K562 (cell line): ENCODE data around the gene ZNF556. TPM values are rescaled to one million over a fixed set of nuclear protein-coding genes. Genes with fewer than 3 reads are reported as not detected.
A peak's percentile ranks its signal among the peaks of the same experiment; 100 is the strongest.

Source experiments
- ATAC-seq: fragments of 200-7000 bp; cut with Tn5 transposase; 3 replicates; pipeline ENCODE4 v1.9.1; 2020; ENCODE audit warnings: moderate library complexity
- Bru-seq: library from RNA; stranded (reverse); fragments of 400-500 nt; gene quantifications from one replicate; lab custom pipeline; 2021; lab: Mats Ljungman, UMichigan
- BruChase-seq, 2 experiments: library from RNA; stranded (reverse); fragments of 400-500 nt; gene quantifications; one replicate each; lab custom pipeline; 2021; lab: Mats Ljungman, UMichigan
- BruUV-seq: library from RNA; stranded (reverse); fragments of 400-500 nt; replicated peaks from 2 replicates; lab custom pipeline; 2021; lab: Mats Ljungman, UMichigan
- CTCF ChIA-PET: fragments of 300-600 bp; formaldehyde crosslinking; extraction: SDS; loops from one replicate; lab custom pipeline; 2021; ENCODE audit warnings: low intra/inter-chr PET ratio; lab: Yijun Ruan, JAX
- POLR2A ChIA-PET: fragments of 300-600, 350-650 bp; sonication (Branson Sonifier 250); formaldehyde crosslinking; extraction: SDS; loops from one replicate; lab custom pipeline; 2021; ENCODE audit warnings: antibody characterized with exemption, inconsistent platforms; lab: Yijun Ruan, JAX
- DNase-seq, 4 experiments: peaks; one replicate each; pipeline versions ENCODE4 v3.0.0 to v3.0.0-alpha.2; 2011 to 2018; ENCODE audit warnings: low spot score in 3 of 4, mixed read lengths in 3 of 4; ENCODE audit errors: extremely low read depth in 1 of 4
- FAIRE-seq: peaks from 2 replicates; lab custom pipeline; 2011; peaks lifted over from hg19 to GRCh38; lab: Jason Lieb, UNC
- H2AFZ ChIP-seq: 2 replicates; pipeline ENCODE4 v1.6.0; 2011; ENCODE audit warnings: low read depth, low read length, control low read depth, inconsistent platforms
- H3K27ac ChIP-seq: fragments of 200-600 bp; 3 replicates; pipeline ENCODE4 v1.8.0; 2011; ENCODE audit warnings: low read depth, mild to moderate bottlenecking, control low read depth, inconsistent platforms, low read length, moderate library complexity, mixed read lengths; ENCODE audit errors: extremely low read depth
- H3K27me3 ChIP-seq, 2 experiments: fragments of 300-600 bp in 1 of 2; 2 replicates in 1 of 2; 3 replicates in 1 of 2; pipeline versions ENCODE4 v1.6.0 to v1.8.0; 2011; ENCODE audit warnings: inconsistent platforms in 2 of 2, low read length in 2 of 2, mild to moderate bottlenecking in 1 of 2, mixed read lengths in 1 of 2, moderate library complexity in 1 of 2; ENCODE audit not compliant: control insufficient read depth in 2 of 2, insufficient read depth in 2 of 2
- H3K36me3 ChIP-seq: fragments of 300-600 bp; 3 replicates; pipeline ENCODE4 v1.8.0; 2011; ENCODE audit warnings: mild to moderate bottlenecking, low read length, inconsistent platforms; ENCODE audit not compliant: control insufficient read depth, insufficient read depth
- H3K4me1 ChIP-seq, 2 experiments: fragments of 200-600 bp in 1 of 2; replicated peaks in 1 of 2; 2 replicates in 1 of 2; 3 replicates in 1 of 2; pipeline versions ENCODE4 v1.5.1 to v1.8.0; 2011; ENCODE audit warnings: inconsistent platforms in 2 of 2, low read length in 2 of 2, mild to moderate bottlenecking in 1 of 2, mixed read lengths in 1 of 2, moderate library complexity in 1 of 2; ENCODE audit not compliant: control insufficient read depth in 2 of 2, insufficient read depth in 2 of 2
- H3K4me2 ChIP-seq: 2 replicates; pipeline ENCODE4 v1.6.1; 2011; ENCODE audit warnings: low read length, control low read depth, inconsistent platforms, mixed read lengths; ENCODE audit not compliant: insufficient read depth
- H3K4me3 ChIP-seq: fragments of 200-600 bp; sonication (generic), shearing (Covaris generic); 2 replicates; pipeline ENCODE4 v1.5.1; 2016; ENCODE audit warnings: control low read depth, inconsistent platforms
- H3K79me2 ChIP-seq: fragments of 200-600 bp; 3 replicates; pipeline ENCODE4 v1.8.0; 2011; ENCODE audit warnings: low read length, inconsistent platforms; ENCODE audit not compliant: control insufficient read depth, insufficient read depth
- H3K9ac ChIP-seq, 2 experiments: 2 replicates each; pipeline versions ENCODE4 v1.6.0 to v1.6.1; 2011; ENCODE audit warnings: low read depth in 2 of 2, low read length in 2 of 2, control low read depth in 1 of 2, inconsistent platforms in 1 of 2, mild to moderate bottlenecking in 1 of 2, mixed read lengths in 1 of 2; ENCODE audit not compliant: insufficient read depth in 1 of 2
- H3K9me1 ChIP-seq: one replicate; pipeline ENCODE4 v1.6.0; 2011; ENCODE audit warnings: inconsistent platforms, mild to moderate bottlenecking, low read length, moderate library complexity; ENCODE audit not compliant: control insufficient read depth, insufficient read depth
- H3K9me3 ChIP-seq: replicated peaks from 2 replicates; pipeline ENCODE4 v1.5.1; 2011; ENCODE audit warnings: low read depth, low read length, inconsistent platforms; ENCODE audit not compliant: control insufficient read depth, insufficient read depth
- H4K20me1 ChIP-seq: replicated peaks from 2 replicates; pipeline ENCODE4 v1.6.1; 2011; ENCODE audit warnings: low read length, inconsistent platforms, mixed read lengths; ENCODE audit not compliant: control insufficient read depth, insufficient read depth
- ASH1L ChIP-seq: fragments of 450-650 bp; IDR thresholded peaks from 2 replicates; pipeline ENCODE4 v1.6.1; 2018; ENCODE audit warnings: borderline replicate concordance, mild to moderate bottlenecking, low read depth; ENCODE audit not compliant: partially characterized antibody
- BCOR ChIP-seq: fragments of 450-650 bp; IDR thresholded peaks from 2 replicates; pipeline ENCODE4 v1.6.1; 2016
- ILK ChIP-seq: fragments of 450-650 bp; IDR thresholded peaks from 2 replicates; pipeline ENCODE4 v1.6.1; 2016; ENCODE audit warnings: missing genetic modification characterization, low read depth, mild to moderate bottlenecking, missing compliant biosample characterization, moderate library complexity, borderline replicate concordance
- MBD2 ChIP-seq: sonication (generic); IDR thresholded peaks from 2 replicates; pipeline ENCODE4 v1.6.1; 2016; ENCODE audit warnings: low read depth, borderline replicate concordance
- MCM5 ChIP-seq: fragments of 450-650 bp; IDR thresholded peaks from 2 replicates; pipeline ENCODE4 v1.6.1; 2016; ENCODE audit warnings: low read depth
- MTA3 ChIP-seq: fragments of 450-650 bp; formaldehyde crosslinking; IDR thresholded peaks from 2 replicates; pipeline ENCODE4 v1.6.1; 2017; ENCODE audit warnings: mild to moderate bottlenecking, borderline replicate concordance
- NRF1 ChIP-seq, 2 experiments: fragments of 450-650 bp; IDR thresholded peaks in 1 of 2; conservative IDR thresholded peaks in 1 of 2; 2 replicates each; pipeline ENCODE4 v1.6.1; 2014; ENCODE audit warnings: mild to moderate bottlenecking in 2 of 2
- POLR3A ChIP-seq: IDR thresholded peaks from 2 replicates; pipeline ENCODE4 v1.6.1; 2011; ENCODE audit warnings: borderline replicate concordance, mild to moderate bottlenecking, moderate library complexity; ENCODE audit not compliant: insufficient read length, insufficient read depth; ENCODE audit errors: extremely low read depth
- TEAD4 ChIP-seq, 2 experiments: sonication (generic) in 1 of 2; formaldehyde crosslinking in 1 of 2; IDR thresholded peaks; 2 replicates each; pipeline versions ENCODE4 v1.6.1 to v1.8.0; 2012 to 2022; ENCODE audit warnings: borderline replicate concordance in 1 of 2, inconsistent platforms in 1 of 2, low read length in 1 of 2, mild to moderate bottlenecking in 1 of 2, missing genetic modification reagents in 1 of 2
- ZNF282 ChIP-seq: sonication (generic); formaldehyde crosslinking; IDR thresholded peaks from 2 replicates; pipeline ENCODE4 v1.8.1; 2023; ENCODE audit warnings: missing genetic modification reagents
- ZNF354B ChIP-seq: fragments of 250-450 bp; sonication (Bioruptor Pico); IDR thresholded peaks from 2 replicates; pipeline ENCODE4 v1.4.0; 2020
- WGBS: fragments of 100-300 bp; shearing (Covaris generic); methylation state at CpG from one replicate; pipeline ENCODE4 v1.1.6; 2016; ENCODE audit warnings: low coverage, mixed read lengths; ENCODE audit not compliant: insufficient coverage; ENCODE audit errors: missing lambda C conversion rate; 5-methylcytosine and 5-hydroxymethylcytosine counted together
- in situ Hi-C: fragments of 300-500 bp; cut with MboI; formaldehyde crosslinking; loops from 4 replicates; pipeline ENCODE4 v1.15.0; 2018; ENCODE audit warnings: inconsistent platforms, mixed read lengths
- intact Hi-C: fragments of 100-400 bp; cut with micrococcal nuclease; formaldehyde crosslinking; loops from 2 replicates; pipeline ENCODE4 v1.14.2; 2022
- long read RNA-seq, 3 experiments: library from polyadenylated mRNA in 2 of 3; library from RNA in 1 of 3; unstranded in 2 of 3; stranded (forward) in 1 of 3; transcript quantifications; one replicate each; pipeline ENCODE4 v2.0.0, GENCODE V29; 2019 to 2022
- polyA minus RNA-seq, 3 experiments: library from RNA; depleted of rRNA, polyadenylated mRNA; stranded (reverse); fragments of >200 nt; gene quantifications; 2 replicates each; pipeline ENCODE4 v1.2.3, GENCODE V29; 2011
- polyA plus RNA-seq, 8 experiments: library from polyadenylated mRNA; depleted of rRNA in 4 of 8; stranded (reverse) in 5 of 8; unstranded in 3 of 8; fragments of >200 nt; fragmentation: Nextera tagmentation in 2 of 8; fragmentation: Illumina TruSeq in 1 of 8; extraction: Ambion mirVana in 2 of 8; extraction: Trizol in 1 of 8; gene quantifications; 2 replicates each; pipeline versions ENCODE4 v1.2.1 to v1.2.3, GENCODE V29; 2011 to 2014; ENCODE audit warnings: inconsistent platforms in 1 of 8, missing spikeins in 1 of 8
- total RNA-seq, 7 experiments: library from RNA; depleted of rRNA in 6 of 7; stranded (reverse); fragments of >200 nt in 6 of 7; fragmentation: Illumina TruSeq in 2 of 7; extraction: Trizol in 2 of 7; gene quantifications; 2 replicates each; pipeline versions ENCODE4 v1.2.1 to v1.2.3, GENCODE V29; 2011 to 2021; ENCODE audit warnings: low replicate concordance in 1 of 7
- TF ChIP-seq, protein P1 (sequence below): IDR thresholded peaks from 2 replicates; pipeline ENCODE4 v1.6.1; 2014; ENCODE audit warnings: antibody characterized with exemption
- TF ChIP-seq, protein P2 (sequence below): fragments of 250-450 bp; sonication (Bioruptor Pico); IDR thresholded peaks from 2 replicates; pipeline ENCODE4 v1.8.0; 2022; ENCODE audit warnings: moderate library complexity, mild to moderate bottlenecking, inconsistent platforms

Gene ZNF556
- not detected in 2 replicates for total RNA-seq (2011; cell fraction: chromatin; rRNA removed; ENCODE audit: low replicate concordance)
- not detected in 2 replicates for total RNA-seq (2011; cell fraction: nucleolus; rRNA removed)
- 0.08 TPM in 1 of 2 replicates, not detected in the other for total RNA-seq (2011; cell fraction: nucleoplasm; rRNA removed)
- total RNA-seq (2014; rRNA removed) = 0.12 and 0.36 TPM in 2 replicates
- total RNA-seq (2014; rRNA removed; fragmentation: Illumina TruSeq; extraction: Trizol) = 0.03 and 0.33 TPM in 2 replicates
- 0.11 TPM in 1 of 2 replicates, not detected in the other for total RNA-seq (2015; rRNA removed; fragmentation: Illumina TruSeq; extraction: Trizol)
- 0.11 TPM in 1 of 2 replicates, not detected in the other for total RNA-seq (2021)
- polyA plus RNA-seq (2011; rRNA removed) = not detected in 2 replicates
- not detected in 2 replicates for polyA plus RNA-seq (2011; cell fraction: cytosol; rRNA removed)
- not detected in 2 replicates for polyA plus RNA-seq (2011; cell fraction: nucleus; rRNA removed)
- 0.03 and 0.04 TPM in 2 replicates for polyA plus RNA-seq (2012)
- polyA plus RNA-seq (2014; fragmentation: Illumina TruSeq; extraction: Trizol) = 0.01 and 0.06 TPM in 2 replicates
- polyA plus RNA-seq (2014; fragmentation: Nextera tagmentation; extraction: Ambion mirVana) = under 1 TPM; 0.01 to 0.10 TPM
- polyA plus RNA-seq (2014; rRNA removed) = 0.08 and 0.09 TPM in 2 replicates
- 0.07 TPM in 1 of 2 replicates, not detected in the other for polyA minus RNA-seq (2011; rRNA and poly(A)+ RNA removed)
- not detected in 2 replicates for polyA minus RNA-seq (2011; cell fraction: cytosol; rRNA and poly(A)+ RNA removed)
- polyA minus RNA-seq (2011; cell fraction: nucleus; rRNA and poly(A)+ RNA removed) = not detected in 2 replicates
- percentile 17 among the genes with signal in this experiment for Bru-seq, nascent RNA
- BruChase-seq, experiment 1, labeled RNA remaining after a 2-hour chase = percentile 23 among the genes with signal in this experiment
- BruChase-seq, experiment 2, labeled RNA remaining after a 6-hour chase = percentile 19 among the genes with signal in this experiment
- long read RNA-seq, experiment 1 = 0 reads
- long read RNA-seq, experiment 2 = 0 reads
- long read RNA-seq, experiment 3 = 0 reads

DNA sequence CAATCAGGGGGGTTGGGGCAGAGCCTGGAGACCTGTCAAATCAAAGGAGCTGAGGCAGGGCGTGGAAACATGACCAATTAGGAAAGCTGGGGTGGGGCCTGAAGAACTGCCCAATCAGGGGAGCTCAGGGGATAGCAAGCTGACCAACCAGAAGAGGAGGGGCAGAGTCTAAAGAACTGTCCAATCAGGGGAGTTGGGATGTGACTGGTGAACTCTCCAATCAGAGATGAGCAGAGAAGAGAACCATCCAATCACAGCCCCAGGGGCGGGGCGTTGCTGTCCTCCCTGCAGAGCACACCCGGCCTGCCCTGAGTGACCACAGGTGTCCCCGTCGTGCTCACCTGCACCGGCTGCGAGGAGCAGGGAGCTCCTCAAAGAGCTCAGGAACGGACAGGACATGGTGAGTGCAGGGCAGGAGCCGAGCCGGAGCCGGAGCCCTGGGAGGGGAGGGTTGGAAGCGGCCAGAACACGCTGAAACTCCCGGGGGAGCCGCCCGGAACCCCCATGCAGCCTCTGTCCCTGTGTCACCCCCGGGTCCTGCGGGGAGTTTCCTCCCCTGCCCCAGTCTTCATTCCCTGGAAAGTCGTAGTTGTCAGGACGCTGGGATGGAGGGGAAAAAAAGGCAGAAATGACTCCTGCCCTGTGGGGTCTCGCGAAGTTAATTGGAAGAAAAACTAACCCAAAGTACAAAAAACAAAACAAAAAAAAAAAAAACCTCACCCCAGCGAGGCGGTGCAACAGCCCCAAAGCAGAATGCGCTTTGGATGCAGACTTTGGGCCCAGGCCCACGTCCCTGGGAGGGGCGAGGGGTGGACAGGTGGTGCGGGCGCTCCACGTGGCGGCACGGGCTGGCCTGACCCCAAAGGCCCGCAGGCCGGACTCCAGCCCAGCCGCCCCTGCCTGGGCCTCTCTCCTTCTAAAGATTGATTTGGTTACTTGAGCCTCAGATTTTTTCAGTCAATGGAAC lies at the start of gene ZNF556:
Gene ZNF556, plus strand, starts transcription at position 311 of the 967 bp plus-strand sequence. Its CDS starts 87 bp downstream, at position 398.
- peak; percentile 45 to 83 (median 70) for DNase-seq
- H3K9me3 ChIP-seq = peaks cover 4% of the 10 kb centered on the region
- peak; percentile 96 for ATAC-seq
- H3K36me3 ChIP-seq = no peaks in the 10 kb centered on the region
- no peaks in the 10 kb centered on the region for H3K79me2 ChIP-seq
- peak within 1 kb of the TSS; percentile 74; the same call in 1 of the 3 replicates for H3K27ac ChIP-seq
- no peaks in the 10 kb centered on the region for H4K20me1 ChIP-seq
- H3K4me3 ChIP-seq = no peak within 1 kb of the TSS
- intact Hi-C loops (no loop called here), in situ Hi-C loops (no loop called here)
- peak within 1 kb of the TSS; percentile 13 to 36; a peak in 1 of 4 replicates for H3K9ac ChIP-seq
- H3K27me3 ChIP-seq = no peaks in the 10 kb centered on the region; a peak in 1 of 5 replicates
- CTCF ChIA-PET = no interaction called here
- POLR2A ChIA-PET = interaction anchor here (0.6 kb wide), 1 partner anchor 144 kb away, joined by 3 read pairs; no protein-coding TSS in a partner anchor
- H3K9me1 ChIP-seq = no peaks in the 10 kb centered on the region
- 0 out of 2 replicates have a peak within 1 kb of the TSS, but pooled peaks have one; percentile 46 for H2AFZ ChIP-seq
- WGBS = 72% methylated on average over 31 of the region's 36 CpGs
- FAIRE-seq = peak; percentile 87
- peaks cover 12 to 21% of the 10 kb centered on the region in 2 experiments; a peak in 4 of 5 replicates for H3K4me1 ChIP-seq
- BruUV-seq = no TSS peak
- H3K4me2 ChIP-seq = 0 out of 2 replicates have a peak within 1 kb of the TSS, but pooled peaks have one; percentile 1
- TF ChIP-seq MCM5 (no peak), TEAD4 (IDR thresholded peaks at IDR 0.05; ENCODE audit: low read length) (no peak), TEAD4 (CRISPR knock-in tag; IDR thresholded peaks at IDR 0.05; ENCODE audit: borderline replicate concordance) (no peak), MBD2 (peak; percentile 45; the same call in 1 of the 2 replicates), ZNF354B (CRISPR knock-in tag) (no peak), BCOR (no peak), ZNF282 (CRISPR knock-in tag) (no peak), ILK (tag) (no peak), MTA3 (no peak), ASH1L (peak; percentile 83), NRF1 (conservative IDR thresholded peaks at IDR 0.05 in 1 of 2, IDR thresholded peaks at IDR 0.05 in 1 of 2) (no peak), POLR3A (no peak)
- TF ChIP-seq, protein P1, sequence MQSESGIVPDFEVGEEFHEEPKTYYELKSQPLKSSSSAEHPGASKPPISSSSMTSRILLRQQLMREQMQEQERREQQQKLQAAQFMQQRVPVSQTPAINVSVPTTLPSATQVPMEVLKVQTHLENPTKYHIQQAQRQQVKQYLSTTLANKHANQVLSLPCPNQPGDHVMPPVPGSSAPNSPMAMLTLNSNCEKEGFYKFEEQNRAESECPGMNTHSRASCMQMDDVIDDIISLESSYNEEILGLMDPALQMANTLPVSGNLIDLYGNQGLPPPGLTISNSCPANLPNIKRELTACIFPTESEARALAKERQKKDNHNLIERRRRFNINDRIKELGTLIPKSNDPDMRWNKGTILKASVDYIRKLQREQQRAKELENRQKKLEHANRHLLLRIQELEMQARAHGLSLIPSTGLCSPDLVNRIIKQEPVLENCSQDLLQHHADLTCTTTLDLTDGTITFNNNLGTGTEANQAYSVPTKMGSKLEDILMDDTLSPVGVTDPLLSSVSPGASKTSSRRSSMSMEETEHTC = no peak
- TF ChIP-seq, protein P2, sequence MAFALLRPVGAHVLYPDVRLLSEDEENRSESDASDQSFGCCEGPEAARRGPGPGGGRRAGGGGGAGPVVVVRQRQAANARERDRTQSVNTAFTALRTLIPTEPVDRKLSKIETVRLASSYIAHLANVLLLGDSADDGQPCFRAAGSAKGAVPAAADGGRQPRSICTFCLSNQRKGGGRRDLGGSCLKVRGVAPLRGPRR (CRISPR knock-in tag) = no peak
